CD14-positive monocyte (primary cell): ENCODE results near the gene NUP107. TPM values are rescaled to one million over a fixed set of nuclear protein-coding genes. Genes with fewer than 3 reads are reported as not detected.

ENCODE experiments used
- DNase-seq, 3 donors: peaks; one replicate each; pipeline ENCODE4 v3.0.0-alpha.2; 2011 to 2022
- H2AFZ ChIP-seq: 2 replicates; pipeline ENCODE4 v1.6.0; 2012; ENCODE audit warnings: mild to moderate bottlenecking, low read depth, low read length, inconsistent platforms; ENCODE audit not compliant: insufficient read depth, poor library complexity, severe bottlenecking
- H3K27ac ChIP-seq, 2 donors: 1 replicate in 1 of 2; 2 replicates in 1 of 2; pipeline ENCODE4 v1.5.1; 2012 to 2013; ENCODE audit warnings: low read length in 2 of 2, control low read depth in 1 of 2, inconsistent platforms in 1 of 2, low read depth in 1 of 2, mild to moderate bottlenecking in 1 of 2
- H3K27me3 ChIP-seq, 2 donors: one replicate each; pipeline versions ENCODE4 v1.6.0 to v1.6.1; 2011 to 2013; ENCODE audit warnings: low read length in 2 of 2; ENCODE audit not compliant: control insufficient read depth in 2 of 2, insufficient read depth in 2 of 2
- H3K36me3 ChIP-seq, 2 donors: replicated peaks in 1 of 2; 1 replicate in 1 of 2; 2 replicates in 1 of 2; pipeline versions ENCODE4 v1.5.1 to v1.6.1; 2012 to 2013; ENCODE audit warnings: low read length in 2 of 2, control low read depth in 1 of 2, inconsistent platforms in 1 of 2, mild to moderate bottlenecking in 1 of 2; ENCODE audit not compliant: insufficient read depth in 2 of 2, control insufficient read depth in 1 of 2
- H3K4me1 ChIP-seq, 2 donors: 1 replicate in 1 of 2; 2 replicates in 1 of 2; pipeline versions ENCODE4 v1.5.1 to v1.6.1; 2012 to 2013; ENCODE audit warnings: low read length in 2 of 2, control low read depth in 1 of 2, inconsistent platforms in 1 of 2, mild to moderate bottlenecking in 1 of 2, moderate library complexity in 1 of 2; ENCODE audit not compliant: insufficient read depth in 2 of 2, control insufficient read depth in 1 of 2
- H3K4me2 ChIP-seq: replicated peaks from 2 replicates; pipeline ENCODE3; 2012; ENCODE audit warnings: low read length, moderate library complexity, mild to moderate bottlenecking; ENCODE audit not compliant: poor library complexity, severe bottlenecking; ENCODE audit errors: extremely low read depth
- H3K4me3 ChIP-seq, 3 experiments: fragments of 200-600 bp in 1 of 3; sonication (generic) in 1 of 3; replicated peaks in 1 of 3; 1 replicate in 2 of 3; 2 replicates in 1 of 3; pipeline ENCODE4 v1.5.1; 2011 to 2013; ENCODE audit warnings: low read length in 3 of 3, mild to moderate bottlenecking in 3 of 3, control low read depth in 2 of 3, low read depth in 2 of 3, inconsistent platforms in 1 of 3, moderate library complexity in 1 of 3
- H3K79me2 ChIP-seq: 2 replicates; pipeline ENCODE4 v1.6.0; 2012; ENCODE audit warnings: mild to moderate bottlenecking, control low read depth, inconsistent platforms, low read length, moderate library complexity; ENCODE audit not compliant: insufficient read depth
- H3K9ac ChIP-seq: 2 replicates; pipeline ENCODE4 v1.6.0; 2017; ENCODE audit warnings: low read length, mild to moderate bottlenecking; ENCODE audit not compliant: insufficient read depth, poor library complexity, severe bottlenecking
- H3K9me3 ChIP-seq, 2 donors: replicated peaks in 1 of 2; 1 replicate in 1 of 2; 2 replicates in 1 of 2; pipeline versions ENCODE4 v1.5.1 to v1.6.1; 2012 to 2013; ENCODE audit warnings: low read length in 2 of 2, control low read depth in 1 of 2; ENCODE audit not compliant: control insufficient read depth in 1 of 2, insufficient read depth in 1 of 2
- H4K20me1 ChIP-seq: 2 replicates; pipeline ENCODE4 v1.6.0; 2012; ENCODE audit warnings: mild to moderate bottlenecking, low read length, control low read depth, moderate library complexity; ENCODE audit not compliant: insufficient read depth
- H3K27ac Mint-ChIP-seq, 7 donors: one replicate each; pipeline ENCODE4 v1.8.0; 2020; ENCODE audit warnings: mild to moderate bottlenecking in 7 of 7, mixed read lengths in 7 of 7, moderate library complexity in 6 of 7, inconsistent platforms in 2 of 7
- H3K27me3 Mint-ChIP-seq, 3 donors: one replicate each; pipeline ENCODE4 v1.8.0; 2021 to 2022; ENCODE audit warnings: low read depth in 3 of 3, mild to moderate bottlenecking in 3 of 3, mixed read lengths in 3 of 3, moderate library complexity in 3 of 3, inconsistent platforms in 1 of 3
- H3K36me3 Mint-ChIP-seq, 2 donors: one replicate each; pipeline ENCODE4 v1.8.0; 2020; ENCODE audit warnings: mixed read lengths in 2 of 2, inconsistent platforms in 1 of 2, mild to moderate bottlenecking in 1 of 2
- H3K4me1 Mint-ChIP-seq: one replicate; pipeline ENCODE4 v1.8.0; 2020; ENCODE audit warnings: mild to moderate bottlenecking, mixed read lengths
- H3K4me3 Mint-ChIP-seq, 2 donors: one replicate each; pipeline ENCODE4 v1.8.0; 2020; ENCODE audit warnings: mild to moderate bottlenecking in 2 of 2, mixed read lengths in 2 of 2, moderate library complexity in 1 of 2
- H3K9me3 Mint-ChIP-seq, 7 donors: one replicate each; pipeline ENCODE4 v1.8.0; 2020 to 2022; ENCODE audit warnings: mixed read lengths in 7 of 7, mild to moderate bottlenecking in 6 of 7, moderate library complexity in 6 of 7, inconsistent platforms in 2 of 7
- WGBS: methylation state at CpG from one replicate; pipeline ENCODE4 v1.1.5; 2013; ENCODE audit warnings: missing lambda C conversion rate; ENCODE audit not compliant: insufficient coverage; 5-methylcytosine and 5-hydroxymethylcytosine counted together
- intact Hi-C, 2 donors: fragments of 100-400 bp; cut with micrococcal nuclease; formaldehyde crosslinking; loops; one replicate each; pipeline versions ENCODE4 v1.15.0 to v1.15.1; 2023
- polyA plus RNA-seq, 3 donors: library from polyadenylated mRNA; depleted of rRNA in 1 of 3; unstranded in 2 of 3; stranded (reverse) in 1 of 3; fragments of 300-500 nt in 2 of 3; fragments of >200 nt in 1 of 3; fragmentation: Illumina TruSeq in 2 of 3; gene quantifications; 1 replicate in 2 of 3; 2 replicates in 1 of 3; pipeline ENCODE4 v1.2.3, GENCODE V29; 2012 to 2021
- TF ChIP-seq, protein P1 (sequence below): fragments of 200-600 bp; IDR thresholded peaks from one replicate; pipeline ENCODE4 v1.8.0; 2022; ENCODE audit warnings: antibody characterized with exemption, mild to moderate bottlenecking

The NUP107 gene
- polyA plus RNA-seq, 3 donors: 6.7 to 20.5 (median 10.7) TPM

DNA sequence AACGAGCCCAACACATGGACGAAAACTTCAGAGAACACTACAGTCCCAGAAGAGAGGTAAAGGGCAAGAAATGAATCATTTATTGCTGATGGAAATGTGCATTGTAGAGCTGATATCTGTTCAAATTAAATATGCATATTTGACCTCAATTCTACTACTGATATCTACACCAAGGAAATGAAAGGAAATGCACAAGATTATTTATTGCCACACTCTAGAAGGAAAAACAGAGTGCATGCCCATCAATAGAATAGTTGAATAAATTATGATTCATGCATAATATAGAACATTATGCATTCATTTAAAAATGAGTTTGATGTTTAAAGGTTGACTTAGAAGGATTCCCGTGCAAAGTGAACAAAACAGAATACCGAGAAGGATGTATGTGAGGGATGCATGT lies 15.6 kb upstream of the NUP107 start:
- H3K4me1 Mint-ChIP-seq: peaks cover 7% of the 10 kb centered on the region
- Histone ChIP-seq H2AFZ (no peak overlapping the region), H4K20me1 (peaks cover 1% of the 10 kb centered on the region), H3K27me3 (no peaks in the 10 kb centered on the region), H3K4me3 (no peak overlapping the region), H3K4me1 (peaks cover 0 to under 1% of the 10 kb centered on the region in 2 donors), H3K27ac (no peak overlapping the region), H3K36me3 (no peaks in the 10 kb centered on the region), H3K79me2 (no peaks in the 10 kb centered on the region), H3K9ac (no peak overlapping the region), H3K9me3 (no peaks in the 10 kb centered on the region), H3K4me2 (no peak overlapping the region)
- DNase-seq: no peak
- intact Hi-C loops: no loop called here
- no peak overlapping the region for H3K27ac Mint-ChIP-seq
- H3K9me3 Mint-ChIP-seq: no peaks in the 10 kb centered on the region
- H3K27me3 Mint-ChIP-seq: no peaks in the 10 kb centered on the region
- TF ChIP-seq, protein P1, sequence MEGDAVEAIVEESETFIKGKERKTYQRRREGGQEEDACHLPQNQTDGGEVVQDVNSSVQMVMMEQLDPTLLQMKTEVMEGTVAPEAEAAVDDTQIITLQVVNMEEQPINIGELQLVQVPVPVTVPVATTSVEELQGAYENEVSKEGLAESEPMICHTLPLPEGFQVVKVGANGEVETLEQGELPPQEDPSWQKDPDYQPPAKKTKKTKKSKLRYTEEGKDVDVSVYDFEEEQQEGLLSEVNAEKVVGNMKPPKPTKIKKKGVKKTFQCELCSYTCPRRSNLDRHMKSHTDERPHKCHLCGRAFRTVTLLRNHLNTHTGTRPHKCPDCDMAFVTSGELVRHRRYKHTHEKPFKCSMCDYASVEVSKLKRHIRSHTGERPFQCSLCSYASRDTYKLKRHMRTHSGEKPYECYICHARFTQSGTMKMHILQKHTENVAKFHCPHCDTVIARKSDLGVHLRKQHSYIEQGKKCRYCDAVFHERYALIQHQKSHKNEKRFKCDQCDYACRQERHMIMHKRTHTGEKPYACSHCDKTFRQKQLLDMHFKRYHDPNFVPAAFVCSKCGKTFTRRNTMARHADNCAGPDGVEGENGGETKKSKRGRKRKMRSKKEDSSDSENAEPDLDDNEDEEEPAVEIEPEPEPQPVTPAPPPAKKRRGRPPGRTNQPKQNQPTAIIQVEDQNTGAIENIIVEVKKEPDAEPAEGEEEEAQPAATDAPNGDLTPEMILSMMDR: no peak
- WGBS: 94% methylated on average over 2 of the region's 4 CpGs
- H3K36me3 Mint-ChIP-seq: no peaks in the 10 kb centered on the region
- H3K4me3 Mint-ChIP-seq: no peak overlapping the region

DNA sequence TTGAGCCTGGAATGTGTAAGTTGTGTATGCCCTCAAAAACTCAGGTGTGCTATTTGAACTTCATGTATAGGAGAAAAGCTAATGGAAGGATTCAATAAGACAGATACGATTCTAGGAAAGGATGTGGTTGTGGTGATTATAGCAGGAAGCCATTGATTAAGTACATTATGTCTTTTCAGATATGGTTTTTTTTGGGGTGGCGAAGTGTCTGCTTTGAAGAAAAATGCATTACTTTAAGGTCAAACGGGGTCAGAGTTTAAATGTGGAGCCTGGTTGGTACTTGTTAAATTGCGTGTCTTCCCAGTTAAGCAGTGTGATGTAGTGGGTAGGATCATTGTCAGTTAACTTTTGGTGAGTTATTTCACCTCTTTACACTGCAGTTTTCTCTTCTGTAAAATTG lies 13.0 kb upstream of the NUP107 start:
- no peaks in the 10 kb centered on the region for H3K9me3 Mint-ChIP-seq
- no peak for DNase-seq

More for the DNA sequence above, 13.0 kb upstream of the NUP107 start:
- TF ChIP-seq, protein P1: no peak
- Histone ChIP-seq H3K27me3 (no peaks in the 10 kb centered on the region), H3K4me1 (peaks cover 0 to 3% of the 10 kb centered on the region in 2 donors), H3K36me3 (no peaks in the 10 kb centered on the region), H3K27ac (no peak overlapping the region), H4K20me1 (no peaks in the 10 kb centered on the region), H3K9ac (no peak overlapping the region), H3K79me2 (no peaks in the 10 kb centered on the region), H3K4me3 (no peak overlapping the region), H2AFZ (no peak overlapping the region), H3K4me2 (no peak overlapping the region), H3K9me3 (no peaks in the 10 kb centered on the region)
- H3K36me3 Mint-ChIP-seq: no peaks in the 10 kb centered on the region
- no peak overlapping the region for H3K27ac Mint-ChIP-seq
- H3K27me3 Mint-ChIP-seq: no peaks in the 10 kb centered on the region
- peaks cover 11% of the 10 kb centered on the region for H3K4me1 Mint-ChIP-seq
- 84% methylated on average over 2 of the region's 4 CpGs for WGBS
- intact Hi-C loops: no loop called here
- H3K4me3 Mint-ChIP-seq: no peak overlapping the region
